Heart right ventricle (tissue), 16 donors: ENCODE measurements around the gene MAP3K2. TPM values are rescaled to one million over a fixed set of nuclear protein-coding genes. Genes with fewer than 3 reads are reported as not detected.

ENCODE experiments used
- ATAC-seq, 8 donors: fragments of 200-7000 bp; cut with Tn5 transposase; one replicate each; pipeline ENCODE4 v1.9.1; 2020; ENCODE audit warnings: mild to moderate bottlenecking in 8 of 8, moderate library complexity in 8 of 8, moderate number of reproducible peaks in 1 of 8
- DNase-seq, 2 donors: peaks; one replicate each; pipeline ENCODE4 v3.0.0-alpha.2; 2020
- H3K27ac ChIP-seq, 10 donors: fragments of 200-600 bp; sonication (generic) in 2 of 10; one replicate each; pipeline versions ENCODE4 v1.5.0 to v1.8.0; 2020 to 2022; ENCODE audit warnings: mild to moderate bottlenecking in 3 of 10
- H3K27me3 ChIP-seq, 7 donors: fragments of 200-600 bp; one replicate each; pipeline ENCODE4 v1.8.0; 2021 to 2022; ENCODE audit warnings: mild to moderate bottlenecking in 2 of 7
- H3K36me3 ChIP-seq, 9 donors: fragments of 200-600 bp; sonication (generic) in 1 of 9; one replicate each; pipeline versions ENCODE4 v1.5.0 to v1.8.0; 2020 to 2022; ENCODE audit warnings: mild to moderate bottlenecking in 2 of 9
- H3K4me1 ChIP-seq, 9 donors: fragments of 200-600 bp; sonication (generic) in 1 of 9; one replicate each; pipeline versions ENCODE4 v1.5.0 to v1.8.0; 2020 to 2022; ENCODE audit warnings: mild to moderate bottlenecking in 4 of 9
- H3K4me3 ChIP-seq, 10 donors: fragments of 200-600 bp; sonication (generic) in 2 of 10; one replicate each; pipeline versions ENCODE4 v1.5.0 to v1.8.0; 2020 to 2022; ENCODE audit warnings: mild to moderate bottlenecking in 7 of 10, moderate library complexity in 2 of 10
- H3K9me3 ChIP-seq, 11 donors: fragments of 200-600 bp in 10 of 11; sonication (generic) in 2 of 11; one replicate each; pipeline versions ENCODE4 v1.5.0 to v1.8.0; 2013 to 2022; ENCODE audit warnings: mild to moderate bottlenecking in 2 of 11, control low read depth in 1 of 11, moderate library complexity in 1 of 11
- CTCF ChIP-seq, 9 donors: fragments of 200-600 bp; sonication (generic) in 2 of 9; IDR thresholded peaks; one replicate each; pipeline versions ENCODE4 v1.5.0 to v1.8.0; 2021 to 2022; ENCODE audit warnings: antibody characterized with exemption in 9 of 9, mild to moderate bottlenecking in 5 of 9, moderate library complexity in 1 of 9
- WGBS, 2 donors: extraction: QIAGEN DNeasy Blood & Tissue Kit; methylation state at CpG; one replicate each; pipeline ENCODE4 v1.1.7; 2013; ENCODE audit warnings: inconsistent platforms in 1 of 2; 5-methylcytosine and 5-hydroxymethylcytosine counted together
- intact Hi-C, 10 donors: fragments of 100-400 bp; cut with DNase I; formaldehyde crosslinking; loops; one replicate each; pipeline versions ENCODE4 v1.11.1 to v1.14.2; 2022
- polyA plus RNA-seq, 2 donors: library from polyadenylated mRNA; stranded (reverse); fragments of 200-250 nt; gene quantifications; one replicate each; pipeline ENCODE4 v1.2.3, GENCODE V29; 2013
- total RNA-seq, 10 donors: library from RNA; stranded (reverse); fragmentation: NEBNext Ultra II Directional in 3 of 10; extraction: Animal tissue kit (Norgen Biotek cat#: 25700) in 3 of 10; gene quantifications; one replicate each; pipeline versions ENCODE4 v1.2.1 to v1.2.4, GENCODE V29; 2021 to 2023
- donor health status: Arrhythmogenic right ventricular cardiomyopathy.
- donor health status: ischemic (EF 13 %, LVEDD 7.1; RV severe dilation, severe dysfunction).
- donor health status: healthy with polysubstance abuse.
- donor health status: DM: no; HTN: yes; CAD: no.
- donor health status: DM: no; HTN: no; CAD: no.
- donor health status: ischemic (EF 25% LVEDD 6.9; RV normal size, moderate dysfunction).
- donor health status: ischemic (EF 25% LVEDD 5.7; RV mildly dilated, moderate dysfunction).
- donor health status: healthy.
- donor health status: DM: yes; HTN: yes; CAD: no.
- donor health status: Ischemic cardiomyopathy.
- donor health status: ischemic (EF 35%, LVEDD 5.7; RV mildly dilated, moderate dysfunction).
- donor health status: nonischemic (EF 11% LVEDD 7.7; RV severe dilation, severe dysfunction).
- donor health status: DM: yes; HTN: yes; CAD: no.
- donor health status: PGD.
- donor health status: ischemic (EF 29% LVEDD 5.4; RV normal size, mild dysfunction).
- donor health status: nonischemic (EF 23%, LVEDD 6.1; RV moderate dilation, normal function).

MAP3K2 gene
- total and polyA plus RNA-seq, 12 donors, result 2.9 to 30.9 (median 25.2) TPM

GRCh38 chr2:127408004-127408806, 20.4 kb upstream of the MAP3K2 start:
- DNase-seq (peak; percentile 91 to 94), ATAC-seq (peak; percentile 88 to 96 (median 94))
- intact Hi-C loops, result loop anchor here in 2 of 10 donors (1.0 to 2.0 kb wide), 2 partner anchors 19 to 20 kb away; no protein-coding TSS in a partner anchor
- Histone ChIP-seq H3K27ac (peak overlapping the region; percentile 63 to 97 (median 92)), H3K4me3 (peak overlapping the region; percentile 28 to 72 (median 64)), H3K9me3 (peaks cover 0 to 6% (median 0%) of the 10 kb centered on the region in 11 donors), H3K27me3 (no peaks in the 10 kb centered on the region), H3K4me1 (peaks cover 0 to 69% (median 35%) of the 10 kb centered on the region in 9 donors), H3K36me3 (no peaks in the 10 kb centered on the region)
- TF ChIP-seq CTCF (IDR thresholded peaks at IDR 0.05), result peak in 2 of 9 donors; percentile 12 to 15
- 8% methylated on average over 44 to 75 of the region's 75 CpGs for WGBS, 2 donors

- H3K9me3 ChIP-seq, result peaks cover 0 to under 1% (median 0%) of the 10 kb centered on the region in 11 donors
- peaks cover 0 to 64% (median 35%) of the 10 kb centered on the region in 9 donors for H3K4me1 ChIP-seq
- peak overlapping the region in 9 of 10 donors; percentile 39 to 97 (median 89) for H3K27ac ChIP-seq
- H3K4me3 ChIP-seq, result peak overlapping the region in 8 of 10 donors; percentile 13 to 72 (median 64)
- ATAC-seq (peak; percentile 15 to 65 (median 38)), DNase-seq (no peak)
- no peak for TF ChIP-seq CTCF (IDR thresholded peaks at IDR 0.05)
- no peaks in the 10 kb centered on the region for H3K36me3 ChIP-seq
- WGBS, 2 donors, result 3% methylated on average over 5 to 6 of the region's 6 CpGs
- no peaks in the 10 kb centered on the region for H3K27me3 ChIP-seq
- intact Hi-C loops, result loop anchor here in 3 of 10 donors (1.0 to 2.0 kb wide), 2 partner anchors 19 kb away; no protein-coding TSS in a partner anchor
Measured at GRCh38 chr2:127407661-127408003, 19.9 kb upstream of the MAP3K2 start.

GRCh38 chr2:127407091-127407490, 19.3 kb upstream of the MAP3K2 start:
- DNase-seq (no peak), ATAC-seq (no peak)
- no peak overlapping the region for H3K4me3 ChIP-seq
- H3K9me3 ChIP-seq, result no peaks in the 10 kb centered on the region
- H3K36me3 ChIP-seq, result no peaks in the 10 kb centered on the region
- H3K27ac ChIP-seq, result peak overlapping the region in 3 of 10 donors; percentile 76 to 94 (median 91)
- peaks cover 0 to 59% (median 35%) of the 10 kb centered on the region in 9 donors for H3K4me1 ChIP-seq
- intact Hi-C loops, result loop anchor here in 1 of 10 donors (2.0 kb wide), 1 partner anchor 18 kb away; no protein-coding TSS in a partner anchor
- TF ChIP-seq CTCF (IDR thresholded peaks at IDR 0.05), result no peak
- WGBS, 2 donors, result 96 to 97% methylated on average over 9 of the region's 9 CpGs
- H3K27me3 ChIP-seq, result no peaks in the 10 kb centered on the region

GRCh38 chr2:127406454-127406853, 18.7 kb upstream of the MAP3K2 start:
- no peaks in the 10 kb centered on the region for H3K27me3 ChIP-seq
- ATAC-seq (no peak), DNase-seq (no peak)
- H3K4me3 ChIP-seq, result no peak overlapping the region
- H3K36me3 ChIP-seq, result no peaks in the 10 kb centered on the region
- no peak for TF ChIP-seq CTCF (IDR thresholded peaks at IDR 0.05)
- no peaks in the 10 kb centered on the region for H3K9me3 ChIP-seq
- intact Hi-C loops, result loop anchor here in 1 of 10 donors (2.0 kb wide), 1 partner anchor 18 kb away; no protein-coding TSS in a partner anchor
- no peak overlapping the region for H3K27ac ChIP-seq
- 97% methylated on average over 2 of the region's 2 CpGs for WGBS, 2 donors
- H3K4me1 ChIP-seq, result peaks cover 0 to 56% (median 33%) of the 10 kb centered on the region in 9 donors
